Stimulated activated CD4-positive, alpha-beta T cell treated with anti-CD3 and anti-CD28 coated beads, Interleukin-12 subunit alpha, Interleukin-12 subunit beta, amount 100 ng/mL, for 4 hours (primary cell): ENCODE results near the gene SDHA.
"Not testable (repeated sequence)": the region's sequence is repeated elsewhere in the genome, so short reads cannot be mapped to it uniquely, and the experiment has no call there.

Experiments
- DNase-seq: peaks from one replicate; pipeline ENCODE4 v3.0.0-alpha.2; 2020

Gene SDHA

DNA sequence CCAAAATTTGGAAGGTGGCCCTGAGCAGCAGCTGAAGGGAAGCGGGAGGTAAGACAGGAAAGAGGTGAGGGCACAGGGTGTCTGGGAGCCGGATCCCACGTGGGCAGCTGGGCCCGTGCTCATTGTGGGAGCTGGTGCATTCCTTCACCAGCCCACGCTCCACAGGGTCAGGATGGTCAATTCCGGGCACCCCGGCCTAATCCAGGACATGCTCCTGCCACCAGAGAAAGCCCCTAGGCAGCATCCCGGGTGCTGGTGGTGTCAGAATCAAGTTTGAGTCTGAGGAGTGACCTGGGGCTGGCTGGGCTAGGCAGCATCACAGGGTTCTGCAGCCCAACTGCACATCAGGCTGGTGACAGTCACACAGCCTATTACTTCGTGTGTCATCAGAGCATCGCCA, 46.2 kb downstream of the SDHA start:
- no peak for DNase-seq

DNA sequence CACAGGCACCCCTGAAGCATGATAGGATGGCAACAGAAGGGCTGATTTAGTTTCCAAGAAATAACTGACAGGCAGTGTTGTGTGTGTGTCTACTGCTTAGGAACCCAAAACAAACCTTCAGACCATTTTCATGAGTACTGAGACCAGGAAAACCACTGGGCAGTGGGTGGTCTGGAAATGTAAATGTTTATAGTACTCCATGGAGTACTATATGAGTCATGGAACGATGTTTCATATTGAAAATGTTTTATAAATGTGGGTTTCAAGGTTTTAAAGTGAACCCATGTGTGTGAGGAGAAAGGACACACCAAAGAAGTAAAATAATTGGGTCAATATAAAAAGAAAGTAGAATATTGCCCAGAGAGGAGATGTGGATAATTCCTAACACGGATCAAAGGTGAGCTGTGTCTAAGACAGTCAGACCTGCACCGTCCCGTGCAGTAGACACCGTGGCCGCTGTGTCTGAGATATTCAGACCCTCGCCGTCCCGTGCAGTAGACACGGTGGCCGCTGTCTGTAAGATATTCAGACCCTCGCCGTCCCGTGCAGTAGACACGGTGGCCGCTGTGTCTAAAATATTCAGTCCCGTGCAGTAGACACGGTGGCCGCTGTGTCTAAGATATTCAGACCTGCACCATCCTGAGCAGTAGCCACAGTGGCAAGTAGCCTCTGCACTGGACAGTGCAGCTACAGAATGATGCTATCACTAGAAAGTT, 48.3 kb downstream of the SDHA start:
- DNase-seq: not testable (repeated sequence)

DNA sequence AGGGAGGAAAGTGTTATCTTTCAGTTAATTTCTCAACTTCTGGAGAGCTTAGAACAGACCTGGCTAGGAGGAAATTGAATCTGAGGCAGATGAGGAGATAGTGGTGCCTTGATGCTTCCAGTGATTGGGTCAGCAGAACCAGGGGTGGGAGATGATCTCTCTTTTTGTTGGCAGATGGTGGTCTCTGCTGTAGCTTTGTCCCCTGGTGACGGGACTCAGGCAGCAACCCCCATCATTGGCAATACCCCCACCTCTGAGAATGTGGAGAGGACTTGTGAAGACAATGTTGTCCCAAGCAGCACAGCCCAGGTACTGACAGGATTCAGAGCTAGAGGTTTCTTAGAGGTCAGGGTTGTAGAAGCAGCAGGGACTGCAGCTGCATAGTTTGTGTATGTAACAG, 49.6 kb downstream of the SDHA start:
- no peak for DNase-seq

DNA sequence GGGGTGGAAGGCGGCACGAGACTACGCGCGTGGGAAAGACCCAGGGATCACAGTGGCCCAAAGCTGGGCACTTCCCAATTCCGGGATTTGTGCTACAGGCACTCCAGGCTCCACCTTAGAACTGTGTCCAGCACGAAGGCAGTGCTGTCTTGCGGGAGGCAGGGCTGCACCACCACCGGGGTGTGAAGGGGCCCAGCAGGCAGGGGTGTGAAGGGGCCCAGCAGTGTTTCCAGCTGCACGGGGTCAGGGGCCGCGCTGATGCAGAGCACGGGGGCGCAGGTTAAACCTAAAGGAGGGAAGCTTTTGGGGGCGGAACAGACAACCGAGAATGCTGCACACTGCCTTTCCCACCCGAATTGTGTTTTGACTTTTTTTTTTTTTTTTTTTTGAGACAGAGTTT, 52.2 kb downstream of the SDHA start:
- no peak for DNase-seq

DNA sequence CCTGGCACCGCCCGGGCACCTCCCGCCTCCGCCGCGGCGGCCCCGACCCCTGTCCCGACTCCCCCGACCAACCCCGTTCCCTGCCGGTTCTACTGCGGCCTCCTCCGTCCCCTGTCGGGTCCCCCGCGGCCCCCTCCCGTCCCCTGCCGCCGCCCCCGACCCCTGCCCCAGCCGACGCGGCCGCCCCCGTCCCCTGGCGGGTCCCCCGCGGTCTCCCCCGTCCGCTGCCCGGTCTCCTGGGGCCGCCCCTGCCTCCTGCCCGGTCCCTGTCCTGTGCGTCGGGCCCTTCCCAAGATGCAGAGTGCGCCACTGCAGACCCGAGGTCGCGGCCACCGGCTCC, 53.7 kb downstream of the SDHA start:
- DNase-seq: not testable (repeated sequence)

DNA sequence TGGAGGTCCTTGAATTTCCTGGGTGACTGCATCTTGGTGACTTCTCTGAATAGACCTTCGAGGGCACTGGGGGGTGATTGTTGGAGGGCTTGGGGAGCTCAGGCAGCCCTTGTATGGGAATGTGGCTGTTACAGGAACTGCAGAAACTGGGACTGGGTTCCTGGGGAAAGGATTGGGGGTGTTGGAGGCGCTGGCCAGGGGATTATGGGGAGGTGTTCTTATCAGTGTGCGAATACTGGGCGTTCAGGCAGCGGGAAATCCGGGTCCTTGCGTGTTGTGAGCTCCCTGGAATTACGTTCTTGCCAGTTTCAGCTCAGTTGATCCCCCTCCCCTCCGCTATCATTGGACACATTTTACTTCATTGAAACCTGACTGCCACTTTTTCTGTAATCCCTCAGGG, 55.0 kb downstream of the SDHA start:
- DNase-seq: not testable (repeated sequence)

DNA sequence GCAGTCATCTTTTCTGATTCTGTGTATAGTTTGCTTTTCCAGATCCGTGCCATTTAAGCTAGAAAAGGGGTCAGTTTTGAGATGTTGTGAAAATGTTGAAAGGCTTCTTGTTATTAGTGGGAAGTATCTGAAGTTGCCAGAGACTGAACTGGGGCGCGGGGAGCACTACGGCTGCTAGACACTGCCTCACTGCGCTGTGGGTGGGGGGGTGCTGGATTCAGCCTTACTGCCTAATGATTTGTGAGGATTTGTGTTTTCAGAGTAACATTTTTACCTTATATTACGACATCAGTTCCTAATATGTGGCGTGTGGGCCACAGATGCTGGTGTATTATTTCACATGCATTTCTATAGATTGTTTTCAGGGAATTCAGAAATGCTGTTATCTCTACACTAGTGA, 55.4 kb downstream of the SDHA start:
- DNase-seq: not testable (repeated sequence)

DNA sequence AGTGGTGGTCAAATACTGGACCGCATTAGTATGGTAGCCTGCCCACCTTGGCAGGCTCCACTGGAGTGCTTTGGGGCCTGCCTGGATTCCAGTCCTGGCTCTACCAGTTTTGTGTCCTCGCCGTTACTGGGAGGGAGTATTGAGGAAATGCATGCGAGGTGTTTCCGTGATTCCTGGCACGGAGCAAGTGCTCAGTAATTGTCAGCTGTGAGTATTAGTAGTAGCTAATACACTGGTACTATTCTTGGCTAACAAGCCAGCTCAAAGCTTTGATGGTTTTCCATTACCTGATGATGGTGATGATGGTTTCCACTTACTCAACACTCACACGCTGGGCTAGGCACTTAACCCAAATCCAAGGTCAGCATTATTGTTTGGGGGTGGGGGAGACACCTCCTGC, 56.2 kb downstream of the SDHA start:
- DNase-seq: not testable (repeated sequence)

DNA sequence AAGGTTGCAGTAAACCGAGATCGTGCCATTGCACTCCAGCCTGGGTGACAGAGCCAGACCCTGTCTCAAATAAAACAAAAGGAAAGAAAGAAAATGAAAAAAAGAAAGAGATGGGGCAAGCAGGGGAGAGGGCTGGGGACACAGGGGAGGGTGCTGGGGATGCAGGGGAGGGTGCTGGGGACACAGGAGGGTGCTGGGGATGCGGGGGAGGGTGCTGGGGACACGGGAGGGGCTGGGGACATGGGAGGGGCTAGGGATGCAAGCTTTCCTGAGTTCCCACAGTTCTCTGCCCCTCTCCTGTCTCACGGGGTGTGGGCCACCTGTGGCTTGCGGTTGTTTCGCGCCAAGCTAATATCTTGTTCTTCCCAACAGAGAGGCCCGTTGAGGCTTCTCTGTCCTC, 60.5 kb downstream of the SDHA start:
- no peak for DNase-seq

DNA sequence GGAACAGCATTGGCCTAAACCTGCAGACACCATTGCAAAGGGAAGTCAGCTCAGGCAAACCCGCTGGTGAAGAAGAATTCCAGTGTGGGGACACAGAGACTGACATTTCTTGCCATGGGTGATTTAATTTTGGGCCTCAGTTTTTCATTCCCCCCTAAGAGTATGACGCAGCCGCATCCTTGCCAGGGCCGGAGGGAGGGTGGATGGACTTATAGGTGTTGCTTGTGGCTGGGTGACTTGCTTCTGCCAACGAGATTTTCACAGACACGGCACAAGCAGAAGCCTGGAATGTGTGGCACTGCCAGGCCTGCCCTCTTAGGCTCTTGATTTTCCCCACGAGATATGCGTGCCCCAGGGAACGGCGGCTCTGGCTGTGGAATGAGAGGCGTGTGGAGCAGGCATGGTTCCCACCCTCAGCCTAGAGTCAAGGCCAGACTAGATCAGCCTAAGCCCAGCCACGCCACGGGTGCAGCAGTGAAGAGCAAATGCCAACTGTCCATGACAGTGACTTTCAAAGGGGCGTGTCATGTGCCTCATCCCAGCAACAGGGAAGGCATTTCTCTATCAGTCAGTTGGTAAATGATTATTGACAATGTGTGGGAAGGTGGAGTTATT, 61.0 kb downstream of the SDHA start:
- not testable (repeated sequence) for DNase-seq

DNA sequence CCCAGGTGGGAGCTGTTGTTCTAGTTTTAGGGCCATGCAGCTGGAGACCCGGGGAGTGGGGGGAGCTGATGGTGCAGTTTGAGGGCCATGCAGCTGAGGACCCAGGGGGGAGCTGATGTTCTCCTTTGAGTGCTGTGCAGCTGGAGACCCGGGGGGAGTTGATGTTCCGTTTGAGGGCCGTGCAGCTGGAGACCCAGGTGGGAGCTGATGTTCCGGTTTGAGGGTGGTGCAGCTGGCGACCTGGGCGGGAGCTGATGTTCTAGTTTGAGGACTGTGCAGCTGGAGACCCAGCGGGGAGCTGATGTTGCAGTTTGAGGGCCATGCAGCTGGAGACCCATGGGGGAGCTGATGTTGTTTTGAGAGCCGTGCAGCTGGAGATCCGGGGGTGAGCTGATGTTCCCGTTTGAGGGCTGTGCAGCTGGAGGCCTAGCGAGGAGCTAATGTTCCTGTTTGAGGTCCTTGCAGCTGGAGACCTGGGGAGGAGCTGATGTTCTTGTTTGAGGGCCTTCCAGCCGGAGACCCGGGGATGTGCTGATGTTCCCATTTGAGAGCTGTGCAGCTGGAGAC, 68.0 kb downstream of the SDHA start:
- no peak for DNase-seq

DNA sequence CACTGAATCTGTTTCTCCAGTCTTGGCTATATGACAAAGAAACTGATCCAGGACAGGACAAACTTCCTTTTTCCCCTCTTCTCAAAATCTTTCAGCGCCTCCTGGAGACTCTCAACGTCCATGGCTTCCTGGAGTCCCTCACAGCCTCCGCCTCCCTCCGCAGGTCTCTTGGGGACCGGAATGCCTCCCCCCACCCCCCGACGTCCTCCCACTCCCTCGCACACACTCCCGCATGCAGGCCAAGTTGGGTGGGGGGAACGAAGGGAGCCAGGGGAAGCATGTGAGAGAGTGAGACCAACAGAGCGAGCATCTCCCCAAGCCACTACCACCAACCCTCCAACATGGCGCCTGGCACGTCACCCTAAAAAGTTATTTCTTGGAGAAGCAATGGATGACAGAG, 72.1 kb downstream of the SDHA start:
- DNase-seq: not testable (repeated sequence)

DNA sequence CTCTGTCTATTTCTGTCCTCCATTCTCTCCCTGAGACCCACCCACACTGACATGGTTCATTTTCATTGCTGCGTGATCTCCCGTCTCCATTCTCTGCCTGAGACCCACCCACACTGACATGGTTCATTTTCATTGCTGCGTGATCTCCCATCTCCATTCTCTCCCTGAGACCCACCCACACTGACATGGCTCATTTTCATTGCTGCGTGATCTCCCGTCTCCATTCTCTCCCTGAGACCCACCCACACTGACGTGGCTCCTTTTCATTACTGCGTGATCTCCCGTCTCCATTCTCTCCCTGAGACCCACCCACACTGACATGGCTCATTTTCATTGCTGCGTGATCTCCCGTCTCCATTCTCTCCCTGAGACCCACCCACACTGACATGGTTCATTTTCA, 73.2 kb downstream of the SDHA start:
- not testable (repeated sequence) for DNase-seq

DNA sequence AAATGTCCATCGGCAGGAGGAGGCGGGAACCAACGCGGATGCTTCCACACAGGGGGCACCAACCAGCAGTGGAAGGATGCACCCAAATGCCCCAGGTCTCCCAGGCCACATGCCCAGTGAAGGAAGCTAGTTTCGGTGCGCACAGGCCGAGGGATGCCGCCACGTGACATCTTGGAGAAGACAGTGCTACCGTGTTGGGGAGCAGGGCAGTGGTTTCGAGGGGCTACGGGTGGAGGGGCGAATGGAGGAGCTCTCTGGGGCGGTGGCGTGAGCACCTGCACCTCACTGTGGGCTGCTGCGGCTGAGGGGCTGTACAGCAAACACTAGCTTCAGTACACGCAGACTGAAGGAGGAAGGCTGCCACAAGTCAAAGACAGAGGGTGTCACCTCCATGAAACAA, 76.7 kb downstream of the SDHA start:
- not testable (repeated sequence) for DNase-seq

DNA sequence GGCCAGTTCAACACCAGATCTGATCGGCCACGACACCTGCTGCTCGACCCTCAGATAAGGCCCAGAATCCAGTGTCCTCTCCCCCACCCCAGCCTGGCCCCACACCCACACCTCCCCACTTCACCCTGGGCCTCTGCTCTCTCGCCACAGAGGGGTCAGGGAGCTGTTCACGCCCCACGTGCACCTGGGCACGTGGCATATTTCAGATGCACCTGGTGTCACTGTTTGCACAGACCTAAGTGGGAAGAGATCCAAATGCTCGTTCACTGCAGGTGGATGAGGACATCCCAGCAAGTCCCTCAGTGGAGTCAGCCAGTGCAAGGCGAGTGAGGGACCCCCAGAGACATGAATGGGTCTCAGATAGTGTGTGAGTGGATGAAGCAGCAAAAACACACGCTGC, 78.1 kb downstream of the SDHA start:
- DNase-seq: not testable (repeated sequence)

DNA sequence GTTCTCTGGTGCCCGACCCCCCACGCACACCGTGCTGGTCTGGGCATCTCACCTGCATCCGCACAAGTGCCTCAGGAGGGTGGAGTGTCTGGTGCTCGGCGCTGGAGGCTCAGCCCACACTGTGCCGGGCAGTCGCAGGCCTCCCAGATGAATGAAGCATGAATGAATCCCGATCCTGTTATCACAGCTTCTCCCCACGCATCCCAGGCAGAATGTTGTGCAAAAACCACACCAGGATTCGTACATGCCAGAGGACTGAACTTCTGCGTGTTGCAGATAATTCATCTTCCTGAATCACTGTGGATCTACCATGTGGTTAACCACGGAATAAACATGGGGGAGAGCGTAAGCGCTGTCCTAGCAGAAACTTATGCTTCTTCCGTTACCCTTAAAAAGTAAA, 78.8 kb downstream of the SDHA start:
- DNase-seq: not testable (repeated sequence)

DNA sequence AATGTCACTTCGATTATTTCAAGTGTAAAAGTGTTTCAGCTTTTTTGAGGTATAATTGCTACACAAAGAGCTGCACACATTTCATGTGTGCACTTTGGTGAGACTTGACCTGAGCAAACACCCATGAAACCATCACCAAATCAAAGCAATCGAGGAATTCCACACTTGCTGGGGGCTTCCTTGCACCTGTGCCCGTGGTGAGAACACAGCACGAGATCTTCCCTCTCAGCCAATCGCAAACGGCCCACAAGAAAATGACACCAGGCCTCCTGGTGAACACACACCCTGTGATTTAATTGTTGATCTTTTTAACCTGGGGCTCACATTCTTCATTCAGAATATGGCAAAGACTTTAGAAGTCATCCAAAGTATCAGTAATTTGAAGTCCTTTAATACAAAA, 79.3 kb downstream of the SDHA start:
- not testable (repeated sequence) for DNase-seq

DNA sequence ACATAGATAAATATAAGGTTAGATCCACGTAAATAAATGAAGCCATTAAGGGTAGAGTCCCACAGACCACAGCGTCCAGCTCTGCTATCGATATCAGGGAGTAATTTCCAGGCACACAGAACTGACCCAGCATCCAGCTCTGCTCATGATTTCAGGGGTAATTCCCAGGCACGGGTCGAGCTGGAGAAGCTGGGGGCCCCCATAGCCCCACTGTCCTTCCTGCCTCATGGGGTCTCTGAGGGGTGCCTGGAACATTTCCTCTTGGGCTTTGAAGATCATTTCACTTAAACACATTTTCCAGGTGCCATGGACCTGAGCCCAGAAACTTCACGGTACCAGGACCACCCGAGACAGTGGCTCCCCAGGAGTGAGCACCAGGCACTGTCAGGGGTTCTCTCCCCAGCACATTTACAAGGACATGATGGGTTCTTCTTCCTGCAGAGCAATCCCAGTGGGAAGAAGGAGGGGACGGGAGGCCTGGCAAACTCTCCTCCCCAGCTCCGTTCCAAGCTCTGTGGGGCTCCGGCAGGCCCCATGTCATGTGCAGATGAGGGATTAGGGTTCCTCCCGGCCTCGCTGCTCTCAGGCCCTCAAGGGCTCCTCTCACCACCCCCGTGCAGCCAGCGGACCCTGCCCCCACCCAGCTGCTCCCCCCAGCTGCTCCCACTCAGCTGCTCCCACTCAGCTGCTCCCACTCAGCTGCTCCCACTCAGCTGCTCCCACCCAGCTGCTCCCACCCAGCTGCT, 80.0 kb downstream of the SDHA start:
- DNase-seq: not testable (repeated sequence)

DNA sequence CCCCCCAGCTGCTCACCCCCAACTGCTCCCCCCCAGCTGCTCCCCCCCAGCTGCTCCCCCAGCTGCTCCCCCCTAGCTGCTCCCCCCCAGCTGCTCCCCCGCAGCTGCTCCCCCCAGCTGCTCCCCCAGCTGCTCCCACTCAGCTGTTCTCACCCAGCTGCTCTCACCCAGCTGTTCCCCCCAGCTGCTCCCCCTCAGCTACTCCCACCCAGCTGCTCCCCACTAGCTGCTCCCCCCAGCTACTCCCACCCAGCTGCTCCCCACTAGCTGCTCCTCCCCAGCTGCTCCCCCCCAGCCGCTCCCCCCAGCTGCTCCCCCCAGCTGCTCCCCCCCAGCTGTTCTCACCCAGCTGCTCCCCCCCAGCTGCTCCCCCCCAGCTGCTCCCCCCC, 80.6 kb downstream of the SDHA start:
- DNase-seq: no peak

DNA sequence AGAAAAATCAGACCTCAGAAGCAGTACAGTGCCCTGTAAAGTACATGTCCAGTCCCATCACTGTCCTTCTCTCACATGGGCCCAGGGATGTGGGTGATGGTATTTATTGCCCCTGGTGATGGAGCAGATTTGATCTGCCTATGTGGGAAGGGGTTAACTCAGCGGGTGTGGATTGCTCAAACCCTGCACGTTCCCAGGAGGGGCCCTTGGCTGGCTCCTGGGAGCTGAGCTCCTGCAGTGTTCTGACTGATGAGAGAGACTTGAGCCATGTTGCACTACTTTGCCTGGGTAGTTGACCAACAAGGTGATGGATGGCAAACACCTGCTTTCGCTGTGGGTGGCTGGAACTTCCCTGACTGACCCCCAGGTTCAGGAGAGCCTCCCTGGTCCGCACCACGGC, 81.8 kb downstream of the SDHA start:
- not testable (repeated sequence) for DNase-seq

DNA sequence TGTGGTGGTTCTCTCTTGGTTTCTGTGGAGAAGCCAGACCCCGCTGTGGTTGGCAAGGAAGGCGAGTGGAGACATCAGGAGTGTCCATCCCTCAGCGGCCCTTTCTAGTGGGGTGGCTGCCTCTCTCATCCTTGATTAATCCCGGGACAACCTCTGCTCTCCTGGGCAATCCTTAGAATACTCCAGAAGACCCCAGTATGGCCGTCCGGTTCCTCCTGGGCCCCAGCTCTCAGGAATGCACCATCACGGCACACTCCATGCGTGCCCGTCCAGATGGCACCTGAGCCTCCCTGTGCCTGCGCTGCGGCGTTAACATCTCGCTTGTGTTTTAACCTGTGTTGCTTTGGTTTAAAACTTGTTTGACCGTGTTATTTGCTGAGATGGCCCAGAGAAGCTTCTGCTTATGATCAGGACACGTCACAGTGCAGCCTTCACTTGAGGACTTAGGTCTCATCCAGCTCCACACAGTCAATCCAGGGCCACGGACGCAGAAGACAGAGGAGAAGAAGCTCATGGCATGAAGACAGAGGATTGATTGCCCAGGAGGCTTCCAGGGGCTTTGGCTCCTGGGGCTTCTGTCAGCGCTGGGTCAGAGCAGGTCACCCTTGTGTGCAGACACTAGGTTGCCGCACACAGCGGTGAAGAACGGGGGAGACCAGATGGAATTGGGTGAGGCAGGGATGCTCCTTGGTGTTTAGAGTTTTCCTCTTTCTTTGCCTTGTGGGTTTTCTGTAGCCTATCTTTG, 82.7 kb downstream of the SDHA start:
- not testable (repeated sequence) for DNase-seq

DNA sequence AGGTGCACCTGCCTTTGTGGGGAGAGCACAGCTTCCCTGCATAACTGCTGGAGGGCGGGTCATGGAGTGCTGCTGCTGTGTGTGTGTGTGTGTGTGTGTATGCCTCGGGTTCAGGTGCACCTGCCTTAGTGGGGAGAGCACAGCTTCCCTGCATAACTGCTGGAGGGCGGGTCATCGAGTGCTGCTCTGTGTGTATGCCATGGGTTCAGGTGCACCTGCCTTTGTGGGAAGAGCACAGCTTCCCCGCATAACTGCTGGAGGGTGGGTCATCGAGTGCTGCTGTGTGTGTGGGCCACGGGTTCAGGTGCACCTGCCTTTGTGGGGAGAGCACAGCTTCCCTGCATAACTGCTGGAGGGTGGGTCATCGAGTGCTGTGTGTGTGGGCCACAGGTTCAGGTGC, 84.3 kb downstream of the SDHA start:
- DNase-seq: not testable (repeated sequence)

DNA sequence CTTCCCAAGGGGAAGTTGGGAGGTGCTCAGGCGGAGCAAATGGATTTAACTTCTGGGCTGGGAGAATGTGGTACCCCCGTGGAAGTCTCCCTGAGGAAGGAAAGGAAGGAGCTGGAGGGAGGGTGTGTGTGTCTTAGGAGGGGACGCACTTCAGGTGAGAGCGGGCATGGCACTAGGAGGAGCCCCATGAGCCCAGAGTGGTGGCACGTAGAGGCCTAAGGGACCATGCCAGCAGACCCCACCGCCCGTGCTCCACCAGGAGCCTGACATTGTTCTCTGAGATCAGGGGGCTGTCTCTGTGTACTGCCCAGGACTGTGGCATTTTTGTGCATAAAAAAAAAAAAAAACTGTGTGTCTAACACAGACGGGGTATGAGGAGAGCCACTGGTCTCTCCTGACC, 84.8 kb downstream of the SDHA start:
- no peak for DNase-seq
